Uterus (tissue), 4 donors: ENCODE measurements around the gene MSN. TPM values are rescaled to one million over a fixed set of nuclear protein-coding genes. Genes with fewer than 3 reads are reported as not detected.
A peak's percentile ranks its signal among the peaks of the same experiment; 100 is the strongest.
"Not testable (repeated sequence)": the region's sequence is repeated elsewhere in the genome, so short reads cannot be mapped to it uniquely, and the experiment has no call there.

Experiments
- DNase-seq, 2 donors: peaks; one replicate each; pipeline ENCODE4 v3.0.0-alpha.2; 2019 to 2020
- H3K27ac ChIP-seq, 2 donors: fragments of 200-600 bp; sonication (generic); 1 replicate in 1 of 2; 2 replicates in 1 of 2; pipeline ENCODE4 v1.5.1; 2016 to 2018
- H3K27me3 ChIP-seq, 2 donors: fragments of 200-600 bp; sonication (generic); one replicate each; pipeline ENCODE4 v1.5.1; 2018 to 2019; ENCODE audit warnings: control low read depth in 1 of 2
- H3K36me3 ChIP-seq, 2 donors: fragments of 200-600 bp; sonication (generic); one replicate each; pipeline ENCODE4 v1.5.1; 2019; ENCODE audit warnings: control low read depth in 1 of 2
- H3K4me1 ChIP-seq, 2 donors: fragments of 200-600 bp; sonication (generic); one replicate each; pipeline ENCODE4 v1.5.1; 2018 to 2019; ENCODE audit warnings: control low read depth in 1 of 2
- H3K4me3 ChIP-seq, 2 donors: fragments of 200-600 bp; sonication (generic); 1 replicate in 1 of 2; 2 replicates in 1 of 2; pipeline ENCODE4 v1.5.1; 2018 to 2019; ENCODE audit warnings: mild to moderate bottlenecking in 1 of 2
- H3K9me3 ChIP-seq, 2 donors: fragments of 200-600 bp; sonication (generic); one replicate each; pipeline ENCODE4 v1.5.1; 2019; ENCODE audit warnings: control low read depth in 1 of 2
- POLR2A ChIP-seq, 2 donors: fragments of 450-650 bp; IDR thresholded peaks; one replicate each; pipeline ENCODE4 v1.6.1; 2016; ENCODE audit warnings: antibody characterized with exemption in 2 of 2, mild to moderate bottlenecking in 1 of 2, moderate library complexity in 1 of 2
- intact Hi-C: fragments of 100-400 bp; cut with DNase I; formaldehyde crosslinking; loops from one replicate; pipeline ENCODE4 v1.15.1; 2023; ENCODE audit warnings: low total_unique reads
- total RNA-seq, 4 donors: library from RNA; depleted of rRNA in 3 of 4; stranded (reverse); fragments of >200 nt in 3 of 4; gene quantifications; one replicate each; pipeline versions ENCODE4 v1.1.0 to v1.2.4, GENCODE V29; 2014 to 2023
- TF ChIP-seq, protein P1 (sequence below), 4 experiments: fragments of 200-600 bp in 2 of 4; fragments of 450-650 bp in 2 of 4; sonication (generic) in 2 of 4; IDR thresholded peaks; one replicate each; pipeline ENCODE4 v1.5.1; 2016 to 2019; ENCODE audit warnings: antibody characterized with exemption in 4 of 4, mild to moderate bottlenecking in 2 of 4, moderate library complexity in 1 of 4
- donor health status: DM: yes; HTN: yes; CAD: no.

MSN gene
- total RNA-seq, 4 donors from 2014 or later = 106 to 285 (median 137) TPM

DNA sequence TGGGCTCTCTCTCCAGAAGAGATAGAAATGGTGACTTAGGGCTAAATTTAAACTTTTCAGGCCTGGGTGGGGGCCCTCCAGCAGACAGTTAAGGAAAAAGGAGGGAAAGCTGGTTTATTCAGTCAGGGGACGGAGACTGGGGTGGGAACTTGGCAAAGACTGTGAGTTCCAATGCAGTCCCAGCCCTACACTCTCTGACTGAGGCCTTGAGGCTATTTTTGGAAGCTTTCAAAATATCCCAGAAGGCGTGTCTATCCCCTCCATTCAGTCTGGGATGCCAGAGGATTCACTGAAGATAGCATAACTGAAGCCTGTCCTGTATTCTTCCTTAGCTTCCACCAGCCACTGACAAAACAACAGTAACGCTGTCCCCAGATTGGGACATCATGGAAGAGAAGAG is 32.1 kb upstream of the MSN start:
- intact Hi-C loops = no loop called here
- DNase-seq = peak; percentile 35 to 41
- Histone ChIP-seq H3K27ac (peak overlapping the region; percentile 69 to 81), H3K9me3 (no peaks in the 10 kb centered on the region), H3K4me1 (no peaks in the 10 kb centered on the region), H3K4me3 (no peak overlapping the region), H3K36me3 (no peaks in the 10 kb centered on the region), H3K27me3 (no peaks in the 10 kb centered on the region)
- TF ChIP-seq, protein P1, sequence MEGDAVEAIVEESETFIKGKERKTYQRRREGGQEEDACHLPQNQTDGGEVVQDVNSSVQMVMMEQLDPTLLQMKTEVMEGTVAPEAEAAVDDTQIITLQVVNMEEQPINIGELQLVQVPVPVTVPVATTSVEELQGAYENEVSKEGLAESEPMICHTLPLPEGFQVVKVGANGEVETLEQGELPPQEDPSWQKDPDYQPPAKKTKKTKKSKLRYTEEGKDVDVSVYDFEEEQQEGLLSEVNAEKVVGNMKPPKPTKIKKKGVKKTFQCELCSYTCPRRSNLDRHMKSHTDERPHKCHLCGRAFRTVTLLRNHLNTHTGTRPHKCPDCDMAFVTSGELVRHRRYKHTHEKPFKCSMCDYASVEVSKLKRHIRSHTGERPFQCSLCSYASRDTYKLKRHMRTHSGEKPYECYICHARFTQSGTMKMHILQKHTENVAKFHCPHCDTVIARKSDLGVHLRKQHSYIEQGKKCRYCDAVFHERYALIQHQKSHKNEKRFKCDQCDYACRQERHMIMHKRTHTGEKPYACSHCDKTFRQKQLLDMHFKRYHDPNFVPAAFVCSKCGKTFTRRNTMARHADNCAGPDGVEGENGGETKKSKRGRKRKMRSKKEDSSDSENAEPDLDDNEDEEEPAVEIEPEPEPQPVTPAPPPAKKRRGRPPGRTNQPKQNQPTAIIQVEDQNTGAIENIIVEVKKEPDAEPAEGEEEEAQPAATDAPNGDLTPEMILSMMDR (IDR thresholded peaks at IDR 0.05) = no peak
- TF ChIP-seq POLR2A (IDR thresholded peaks at IDR 0.05) = no peak

- TF ChIP-seq, protein P1 (IDR thresholded peaks at IDR 0.05) = no peak
- no peak for TF ChIP-seq POLR2A (IDR thresholded peaks at IDR 0.05)
These were observed 31.6 kb upstream of the MSN start for GRCh38 chrX:65635822-65636221.

GRCh38 chrX:65636261-65636660 is 31.2 kb upstream of the MSN start:
- H3K36me3 ChIP-seq, DNase-seq, intact Hi-C loops: not testable (repeated sequence)

More at GRCh38 chrX:65635822-65636221, 31.6 kb upstream of the MSN start:
- Histone ChIP-seq H3K9me3 (no peaks in the 10 kb centered on the region), H3K4me3 (no peak overlapping the region), H3K4me1 (no peaks in the 10 kb centered on the region), H3K27ac (peak overlapping the region; percentile 69 to 81), H3K27me3 (no peaks in the 10 kb centered on the region), H3K36me3 (no peaks in the 10 kb centered on the region)
- no peak for DNase-seq
- intact Hi-C loops = no loop called here

GRCh38 chrX:65637335-65637734 is 30.1 kb upstream of the MSN start:
- no peaks in the 10 kb centered on the region for H3K9me3 ChIP-seq
- no peak overlapping the region for H3K27ac ChIP-seq
- H3K36me3 ChIP-seq = no peaks in the 10 kb centered on the region
- intact Hi-C loops = no loop called here
- H3K4me3 ChIP-seq = no peak overlapping the region
- no peaks in the 10 kb centered on the region for H3K4me1 ChIP-seq
- TF ChIP-seq, protein P1 (IDR thresholded peaks at IDR 0.05) = no peak
- no peak for TF ChIP-seq POLR2A (IDR thresholded peaks at IDR 0.05)
- DNase-seq = no peak
- no peaks in the 10 kb centered on the region for H3K27me3 ChIP-seq

More at GRCh38 chrX:65636261-65636660, 31.2 kb upstream of the MSN start:
- H3K27ac ChIP-seq = peak overlapping the region; percentile 69 to 81
- H3K9me3 ChIP-seq, H3K4me1 ChIP-seq, H3K27me3 ChIP-seq, H3K4me3 ChIP-seq: not testable (repeated sequence)

- intact Hi-C loops = no loop called here
- DNase-seq = peak in 1 of 2 donors; percentile 22
- no peak for TF ChIP-seq POLR2A (IDR thresholded peaks at IDR 0.05)
These were observed 24.5 kb upstream of the MSN start for GRCh38 chrX:65642914-65643491.

GRCh38 chrX:65643531-65644052 is 23.9 kb upstream of the MSN start:
- no peaks in the 10 kb centered on the region for H3K4me1 ChIP-seq
- H3K27ac ChIP-seq = peak overlapping the region; percentile 72 to 83
- H3K36me3 ChIP-seq = no peaks in the 10 kb centered on the region
- no peak overlapping the region for H3K4me3 ChIP-seq
- intact Hi-C loops = no loop called here
- H3K27me3 ChIP-seq = no peaks in the 10 kb centered on the region
- H3K9me3 ChIP-seq = no peaks in the 10 kb centered on the region
- DNase-seq = no peak
- TF ChIP-seq POLR2A (IDR thresholded peaks at IDR 0.05) = no peak

More at GRCh38 chrX:65642914-65643491, 24.5 kb upstream of the MSN start:
- no peak overlapping the region for H3K4me3 ChIP-seq
- no peaks in the 10 kb centered on the region for H3K9me3 ChIP-seq
- no peaks in the 10 kb centered on the region for H3K4me1 ChIP-seq
- peak overlapping the region; percentile 72 to 83 for H3K27ac ChIP-seq
- H3K27me3 ChIP-seq = no peaks in the 10 kb centered on the region
- H3K36me3 ChIP-seq = no peaks in the 10 kb centered on the region
